Smooth muscle cell (in vitro differentiated cells): ENCODE data around the gene LDLRAD3. TPM values are rescaled to one million over a fixed set of nuclear protein-coding genes. Genes with fewer than 3 reads are reported as not detected.

Source experiments
- DNase-seq: peaks from one replicate; lab custom pipeline; 2025; ENCODE audit not compliant: unreplicated experiment; lab: John Stamatoyannopoulos, UW
- H2AFZ ChIP-seq: fragments of 200-600 bp; sonication (generic); 2 replicates; pipeline ENCODE4 v1.6.0; 2016; ENCODE audit warnings: antibody characterized with exemption, low read depth, mild to moderate bottlenecking
- H3F3A ChIP-seq: fragments of 200-600 bp; sonication (generic); 2 replicates; pipeline ENCODE4 v1.6.0; 2017; ENCODE audit warnings: antibody characterized with exemption, low read depth
- H3K27ac ChIP-seq: fragments of 200-600 bp; sonication (generic); 2 replicates; pipeline ENCODE4 v1.5.1; 2016; ENCODE audit warnings: low read depth, mild to moderate bottlenecking
- H3K27me3 ChIP-seq: fragments of 200-600 bp; sonication (generic); 2 replicates; pipeline ENCODE4 v1.6.1; 2016; ENCODE audit warnings: low read depth, mild to moderate bottlenecking
- H3K36me3 ChIP-seq: fragments of 200-600 bp; sonication (generic); 2 replicates; pipeline ENCODE4 v1.5.1; 2016; ENCODE audit warnings: low read depth
- H3K4me1 ChIP-seq: fragments of 200-600 bp; sonication (generic); 2 replicates; pipeline ENCODE4 v1.5.1; 2016; ENCODE audit warnings: low read depth
- H3K4me2 ChIP-seq: fragments of 200-600 bp; sonication (generic); 2 replicates; pipeline ENCODE4 v1.6.0; 2016; ENCODE audit warnings: mild to moderate bottlenecking
- H3K4me3 ChIP-seq: fragments of 200-600 bp; sonication (generic); 2 replicates; pipeline ENCODE4 v1.5.1; 2016; ENCODE audit warnings: mild to moderate bottlenecking
- H3K79me2 ChIP-seq: fragments of 200-600 bp; sonication (generic); 2 replicates; pipeline ENCODE4 v1.6.0; 2016; ENCODE audit warnings: low read depth, mild to moderate bottlenecking
- H3K9ac ChIP-seq: fragments of 200-600 bp; sonication (generic); 2 replicates; pipeline ENCODE4 v1.6.0; 2016; ENCODE audit warnings: low read depth
- H3K9me3 ChIP-seq: fragments of 200-600 bp; sonication (generic); replicated peaks from 2 replicates; pipeline ENCODE4 v1.5.1; 2016; ENCODE audit warnings: low read depth
- H4K20me1 ChIP-seq: fragments of 200-600 bp; sonication (generic); 2 replicates; pipeline ENCODE4 v1.6.0; 2016; ENCODE audit warnings: low read depth
- WGBS: methylation state at CpG from one replicate; pipeline ENCODE4 v1.1.7; 2016; ENCODE audit warnings: low lambda C conversion rate; 5-methylcytosine and 5-hydroxymethylcytosine counted together
- polyA plus RNA-seq: library from polyadenylated mRNA; unstranded; fragments of >200 nt; fragmentation: Nextera tagmentation; extraction: Ambion mirVana; gene quantifications from 2 replicates; pipeline ENCODE4 v1.2.1, GENCODE V29; 2016
- total RNA-seq: library from RNA; depleted of rRNA; stranded (reverse); fragments of >200 nt; gene quantifications from 2 replicates; pipeline ENCODE4 v1.2.3, GENCODE V29; 2014
- TF ChIP-seq, protein P1 (sequence below): fragments of 200-600 bp; sonication (generic); IDR thresholded peaks from 2 replicates; pipeline ENCODE4 v1.5.1; 2017; ENCODE audit warnings: borderline replicate concordance, mild to moderate bottlenecking, antibody characterized with exemption; ENCODE audit not compliant: insufficient read depth, poor library complexity, severe bottlenecking

The LDLRAD3 gene
- total and polyA plus RNA-seq, 2 experiments from 2014 or later, result 6.1 to 10.0 TPM

DNA sequence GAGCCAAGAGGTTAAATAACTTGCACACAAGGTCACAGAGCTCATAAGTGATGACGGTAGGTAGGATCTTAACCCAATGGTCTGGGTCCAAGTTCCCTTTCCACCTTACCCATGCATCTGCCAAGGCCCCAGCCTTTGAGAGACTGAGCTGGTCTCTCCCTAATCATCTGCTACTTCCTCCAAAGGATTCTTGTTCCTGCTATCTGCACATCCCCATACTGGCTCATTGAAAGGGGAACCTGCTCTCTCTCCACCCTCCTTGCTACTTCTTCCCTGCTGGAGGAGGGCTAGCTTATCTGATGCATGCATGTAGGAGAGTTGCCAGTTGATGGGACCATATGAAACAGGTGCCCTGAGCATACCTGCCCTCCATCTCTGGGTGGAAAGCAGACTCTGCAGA lies 297.6 kb downstream of the LDLRAD3 start:
- DNase-seq, result no peak
- no peak overlapping the region for H3K9ac ChIP-seq
- H3K36me3 ChIP-seq, result no peaks in the 10 kb centered on the region
- no peaks in the 10 kb centered on the region for H3K4me1 ChIP-seq
- no peak overlapping the region for H2AFZ ChIP-seq
- no peaks in the 10 kb centered on the region for H3K79me2 ChIP-seq
- TF ChIP-seq, protein P1, sequence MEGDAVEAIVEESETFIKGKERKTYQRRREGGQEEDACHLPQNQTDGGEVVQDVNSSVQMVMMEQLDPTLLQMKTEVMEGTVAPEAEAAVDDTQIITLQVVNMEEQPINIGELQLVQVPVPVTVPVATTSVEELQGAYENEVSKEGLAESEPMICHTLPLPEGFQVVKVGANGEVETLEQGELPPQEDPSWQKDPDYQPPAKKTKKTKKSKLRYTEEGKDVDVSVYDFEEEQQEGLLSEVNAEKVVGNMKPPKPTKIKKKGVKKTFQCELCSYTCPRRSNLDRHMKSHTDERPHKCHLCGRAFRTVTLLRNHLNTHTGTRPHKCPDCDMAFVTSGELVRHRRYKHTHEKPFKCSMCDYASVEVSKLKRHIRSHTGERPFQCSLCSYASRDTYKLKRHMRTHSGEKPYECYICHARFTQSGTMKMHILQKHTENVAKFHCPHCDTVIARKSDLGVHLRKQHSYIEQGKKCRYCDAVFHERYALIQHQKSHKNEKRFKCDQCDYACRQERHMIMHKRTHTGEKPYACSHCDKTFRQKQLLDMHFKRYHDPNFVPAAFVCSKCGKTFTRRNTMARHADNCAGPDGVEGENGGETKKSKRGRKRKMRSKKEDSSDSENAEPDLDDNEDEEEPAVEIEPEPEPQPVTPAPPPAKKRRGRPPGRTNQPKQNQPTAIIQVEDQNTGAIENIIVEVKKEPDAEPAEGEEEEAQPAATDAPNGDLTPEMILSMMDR, result no peak
- no peak overlapping the region for H3K4me2 ChIP-seq
- no peaks in the 10 kb centered on the region for H3K27me3 ChIP-seq
- H3K4me3 ChIP-seq, result no peak overlapping the region
- 39% methylated on average over 1 of the region's 1 CpG for WGBS
- no peak overlapping the region for H3K27ac ChIP-seq
- no peaks in the 10 kb centered on the region for H3F3A ChIP-seq
- H3K9me3 ChIP-seq, result no peaks in the 10 kb centered on the region
- no peaks in the 10 kb centered on the region for H4K20me1 ChIP-seq

DNA sequence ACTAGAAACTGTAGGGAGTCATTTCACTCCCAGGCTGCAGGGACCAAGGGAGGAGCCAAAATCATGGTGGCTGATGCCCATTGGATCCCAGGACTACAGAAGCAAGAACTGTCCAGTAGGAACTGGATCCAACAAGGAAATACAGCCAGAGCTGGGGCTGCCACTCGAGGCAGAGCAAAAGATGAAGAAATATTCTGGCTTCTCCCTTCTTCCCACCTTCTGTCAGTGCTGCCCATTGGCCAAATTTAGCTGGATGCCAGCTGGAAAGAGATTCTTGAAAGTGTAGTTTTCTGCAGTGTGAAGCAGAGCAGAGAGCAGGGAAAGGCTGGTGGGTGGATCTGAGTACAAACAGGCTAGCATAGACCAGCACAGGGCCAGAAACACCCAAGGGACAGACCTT lies 299.8 kb downstream of the LDLRAD3 start:
- Histone ChIP-seq H3K4me3 (no peak overlapping the region), H3K9me3 (no peaks in the 10 kb centered on the region), H3K27me3 (no peaks in the 10 kb centered on the region), H3K9ac (no peak overlapping the region), H3K36me3 (no peaks in the 10 kb centered on the region), H3K79me2 (no peaks in the 10 kb centered on the region), H2AFZ (no peak overlapping the region), H3K27ac (no peak overlapping the region), H4K20me1 (no peaks in the 10 kb centered on the region), H3K4me2 (no peak overlapping the region), H3K4me1 (peaks cover 5% of the 10 kb centered on the region), H3F3A (peaks cover 7% of the 10 kb centered on the region)
- no peak for DNase-seq
- 91% methylated on average over 1 of the region's 1 CpG for WGBS
- TF ChIP-seq, protein P1, result no peak

DNA sequence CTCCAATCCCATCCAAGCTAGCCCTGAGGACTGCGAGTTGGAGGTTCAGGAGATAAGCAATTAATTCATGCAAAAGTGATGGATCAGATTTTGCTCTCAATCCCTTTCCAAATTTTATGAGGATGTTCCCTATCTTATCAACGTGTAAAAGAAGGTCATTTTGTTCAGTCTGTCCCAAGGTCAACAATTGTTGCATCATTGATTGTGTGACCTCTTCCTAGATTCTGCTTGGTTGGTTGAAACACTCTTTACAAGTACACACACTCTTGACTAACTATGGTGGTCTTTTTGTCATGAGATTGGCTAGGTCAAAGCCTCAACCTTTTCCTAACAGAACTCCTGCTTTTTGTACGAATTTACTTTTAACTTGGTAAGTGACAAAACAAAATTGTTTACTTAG lies 303.6 kb downstream of the LDLRAD3 start:
- no peaks in the 10 kb centered on the region for H3K79me2 ChIP-seq
- H3K4me1 ChIP-seq, result peaks cover 8% of the 10 kb centered on the region
- WGBS, result 67% methylated on average over 3 of the region's 3 CpGs
- H3K27ac ChIP-seq, result no peak overlapping the region
- no peak overlapping the region for H3K4me2 ChIP-seq
- H2AFZ ChIP-seq, result no peak overlapping the region
- H3K4me3 ChIP-seq, result no peak overlapping the region
- no peak for DNase-seq
- H3K9me3 ChIP-seq, result no peaks in the 10 kb centered on the region
- no peaks in the 10 kb centered on the region for H3K36me3 ChIP-seq
- H3F3A ChIP-seq, result peaks cover 11% of the 10 kb centered on the region
- no peak overlapping the region for H3K9ac ChIP-seq
- no peaks in the 10 kb centered on the region for H4K20me1 ChIP-seq
- H3K27me3 ChIP-seq, result no peaks in the 10 kb centered on the region
- TF ChIP-seq, protein P1, result no peak

DNA sequence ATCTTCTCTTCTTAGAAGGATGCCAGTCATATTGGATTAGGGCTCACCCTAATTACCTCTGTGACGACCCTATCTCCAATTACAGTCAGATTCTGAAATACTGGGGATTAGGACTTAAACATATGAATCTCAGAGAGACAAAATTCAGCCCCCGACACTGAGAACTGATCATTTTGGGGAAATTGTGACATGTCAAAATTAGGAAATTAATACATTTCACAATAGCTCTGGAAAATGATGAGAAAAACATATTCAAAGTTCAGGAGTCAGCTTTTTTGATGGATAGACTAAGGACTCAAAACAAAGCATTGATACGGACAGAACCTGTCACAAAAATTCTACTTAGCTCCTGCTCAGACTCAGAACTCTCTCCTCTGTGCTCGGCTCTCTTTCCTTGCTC lies 304.6 kb downstream of the LDLRAD3 start:
- Histone ChIP-seq H3F3A (peaks cover 11% of the 10 kb centered on the region), H3K4me1 (peaks cover 17% of the 10 kb centered on the region), H3K9ac (peak overlapping the region; percentile 64), H3K36me3 (no peaks in the 10 kb centered on the region), H3K4me2 (peak overlapping the region; percentile 78), H3K79me2 (no peaks in the 10 kb centered on the region), H3K9me3 (no peaks in the 10 kb centered on the region), H3K4me3 (no peak overlapping the region), H4K20me1 (no peaks in the 10 kb centered on the region), H2AFZ (no peak overlapping the region), H3K27me3 (no peaks in the 10 kb centered on the region), H3K27ac (peak overlapping the region; percentile 75)
- no peak for DNase-seq
- 70% methylated on average over 4 of the region's 4 CpGs for WGBS
- TF ChIP-seq, protein P1, result no peak
